B cell (primary cell): ENCODE measurements around the gene NHSL1.

Source experiments
- EZH2 ChIP-seq: IDR thresholded peaks from 2 replicates; pipeline ENCODE4 v1.6.1; 2012; ENCODE audit warnings: borderline replicate concordance, low read depth, mild to moderate bottlenecking, moderate library complexity, low read length; ENCODE audit not compliant: insufficient read depth, poor library complexity, severe bottlenecking
- TF ChIP-seq, protein P1 (sequence below): fragments of 200-600 bp; IDR thresholded peaks from one replicate; pipeline ENCODE4 v1.8.0; 2022; ENCODE audit warnings: antibody characterized with exemption, mild to moderate bottlenecking

DNA sequence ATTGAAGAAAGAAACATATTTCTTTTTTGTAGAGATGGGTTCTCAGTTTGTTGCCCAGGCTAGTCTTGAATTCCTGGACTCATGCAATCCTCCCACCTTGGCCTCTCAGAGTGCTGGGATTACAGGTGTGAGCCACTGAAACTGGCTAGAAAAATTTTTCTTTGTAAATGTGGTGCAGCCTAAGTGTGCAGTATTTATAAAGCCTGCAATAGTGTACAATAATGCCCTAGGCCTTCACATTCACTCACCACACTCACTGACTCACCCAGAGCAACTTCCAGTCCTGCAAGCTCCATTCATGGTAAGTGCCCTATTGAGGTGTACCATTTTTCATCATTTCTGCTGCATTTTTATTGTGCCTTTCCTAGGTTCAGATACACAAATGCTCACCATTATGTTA lies 31.4 kb downstream of the NHSL1 start:
- TF ChIP-seq, protein P1, sequence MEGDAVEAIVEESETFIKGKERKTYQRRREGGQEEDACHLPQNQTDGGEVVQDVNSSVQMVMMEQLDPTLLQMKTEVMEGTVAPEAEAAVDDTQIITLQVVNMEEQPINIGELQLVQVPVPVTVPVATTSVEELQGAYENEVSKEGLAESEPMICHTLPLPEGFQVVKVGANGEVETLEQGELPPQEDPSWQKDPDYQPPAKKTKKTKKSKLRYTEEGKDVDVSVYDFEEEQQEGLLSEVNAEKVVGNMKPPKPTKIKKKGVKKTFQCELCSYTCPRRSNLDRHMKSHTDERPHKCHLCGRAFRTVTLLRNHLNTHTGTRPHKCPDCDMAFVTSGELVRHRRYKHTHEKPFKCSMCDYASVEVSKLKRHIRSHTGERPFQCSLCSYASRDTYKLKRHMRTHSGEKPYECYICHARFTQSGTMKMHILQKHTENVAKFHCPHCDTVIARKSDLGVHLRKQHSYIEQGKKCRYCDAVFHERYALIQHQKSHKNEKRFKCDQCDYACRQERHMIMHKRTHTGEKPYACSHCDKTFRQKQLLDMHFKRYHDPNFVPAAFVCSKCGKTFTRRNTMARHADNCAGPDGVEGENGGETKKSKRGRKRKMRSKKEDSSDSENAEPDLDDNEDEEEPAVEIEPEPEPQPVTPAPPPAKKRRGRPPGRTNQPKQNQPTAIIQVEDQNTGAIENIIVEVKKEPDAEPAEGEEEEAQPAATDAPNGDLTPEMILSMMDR: no peak
- no peak for TF ChIP-seq EZH2
